Testis (tissue), 3 donors: Measurements from ENCODE around the gene CPA1. TPM values are rescaled to one million over a fixed set of nuclear protein-coding genes. Genes with fewer than 3 reads are reported as not detected.

Source experiments
- DNase-seq: peaks from one replicate; pipeline ENCODE4 v3.0.0-alpha.2; 2019
- H3K27ac ChIP-seq, 2 donors: fragments of 200-600 bp; sonication (generic); one replicate each; pipeline ENCODE4 v1.5.1; 2019
- H3K27me3 ChIP-seq: fragments of 200-600 bp; sonication (generic); one replicate; pipeline ENCODE4 v1.5.1; 2019
- H3K36me3 ChIP-seq: fragments of 200-600 bp; sonication (generic); one replicate; pipeline ENCODE4 v1.5.1; 2017; ENCODE audit warnings: low read depth; ENCODE audit errors: missing control alignments
- H3K4me1 ChIP-seq: fragments of 200-600 bp; sonication (generic); one replicate; pipeline ENCODE4 v1.5.1; 2019
- H3K4me3 ChIP-seq, 2 donors: fragments of 200-600 bp; sonication (generic); one replicate each; pipeline ENCODE4 v1.5.1; 2017 to 2019
- H3K9me3 ChIP-seq: fragments of 200-600 bp; sonication (generic); one replicate; pipeline ENCODE4 v1.5.1; 2017
- CTCF ChIP-seq, 3 experiments: fragments of 450-650 bp in 2 of 3; fragments of 200-600 bp in 1 of 3; sonication (generic) in 1 of 3; IDR thresholded peaks; one replicate each; pipeline ENCODE4 v1.5.1; 2016 to 2019; ENCODE audit warnings: antibody characterized with exemption in 3 of 3, mild to moderate bottlenecking in 2 of 3, moderate library complexity in 1 of 3
- POLR2A ChIP-seq: fragments of 450-650 bp; IDR thresholded peaks from one replicate; pipeline ENCODE4 v1.6.1; 2017; ENCODE audit warnings: antibody characterized with exemption, mild to moderate bottlenecking, moderate library complexity
- WGBS, 2 donors: methylation state at CpG; one replicate each; pipeline ENCODE4 v1.1.5; 2018; 5-methylcytosine and 5-hydroxymethylcytosine counted together
- intact Hi-C: fragments of 100-400 bp; cut with DNase I; formaldehyde crosslinking; loops from one replicate; pipeline ENCODE4 v1.15.1; 2023; ENCODE audit warnings: low total_unique reads
- polyA plus RNA-seq: library from polyadenylated mRNA; stranded (reverse); fragments of 350-450 nt; fragmentation: Illumina TruSeq; extraction: RNeasy Lipid Tissue Mini Kit (QIAGEN cat#74804); gene quantifications from one replicate; pipeline ENCODE4 v1.2.3, GENCODE V29; 2014; ENCODE audit warnings: low read depth, low replicate concordance; ENCODE audit not compliant: insufficient read depth
- total RNA-seq, 2 donors: library from RNA; depleted of rRNA; stranded (reverse); fragments of >200 nt; gene quantifications; one replicate each; pipeline ENCODE4 v1.2.3, GENCODE V29; 2016

The CPA1 gene
- total and polyA plus RNA-seq, 3 donors from 2014 or later, result 2.5 to 3.9 (median 3.0) TPM

- no peaks in the 10 kb centered on the region for H3K4me1 ChIP-seq
- no peaks in the 10 kb centered on the region for H3K9me3 ChIP-seq
- H3K36me3 ChIP-seq, result no peaks in the 10 kb centered on the region
- TF ChIP-seq POLR2A (no peak), CTCF (IDR thresholded peaks at IDR 0.05) (no peak)
- 81 to 88% methylated on average over 4 of the region's 4 CpGs for WGBS, 2 donors
- no peak overlapping the region for H3K4me3 ChIP-seq
- no peak overlapping the region for H3K27ac ChIP-seq
- intact Hi-C loops, result no loop called here
- no peak for DNase-seq
- no peaks in the 10 kb centered on the region for H3K27me3 ChIP-seq
These were observed 29.4 kb downstream of the CPA1 start for GRCh38 chr7:130409712-130410072.

GRCh38 chr7:130410868-130411541 is 30.7 kb downstream of the CPA1 start:
- Histone ChIP-seq H3K27me3 (no peaks in the 10 kb centered on the region), H3K4me1 (peaks cover under 1% of the 10 kb centered on the region), H3K9me3 (no peaks in the 10 kb centered on the region), H3K4me3 (no peak overlapping the region), H3K36me3 (no peaks in the 10 kb centered on the region), H3K27ac (no peak overlapping the region)
- 60 to 61% methylated on average over 4 of the region's 4 CpGs for WGBS, 2 donors
- intact Hi-C loops, result no loop called here
- no peak for TF ChIP-seq POLR2A
- TF ChIP-seq CTCF (IDR thresholded peaks at IDR 0.05), result no peak
- DNase-seq, result no peak

DNA sequence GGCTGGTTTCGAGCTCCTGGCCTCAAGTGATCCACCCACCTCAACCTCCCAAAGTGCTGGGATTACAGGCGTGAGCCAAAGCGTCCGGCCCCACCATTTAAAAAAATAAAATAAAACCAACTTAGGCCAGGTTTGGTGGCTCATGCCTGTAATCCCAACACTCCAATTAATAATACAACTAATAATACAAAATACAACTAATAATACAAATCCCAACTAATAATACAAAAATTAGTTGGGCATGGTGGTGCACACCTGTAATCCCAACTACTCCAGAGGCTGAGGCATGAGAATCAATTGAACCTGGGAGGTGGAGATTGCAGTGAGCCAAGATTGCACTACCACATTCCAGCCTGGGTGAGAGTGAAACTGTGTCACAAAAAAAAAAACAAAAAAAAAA is 32.9 kb downstream of the CPA1 start:
- Histone ChIP-seq H3K4me1 (peaks cover 23% of the 10 kb centered on the region), H3K27ac (no peak overlapping the region), H3K36me3 (no peaks in the 10 kb centered on the region), H3K27me3 (no peaks in the 10 kb centered on the region), H3K9me3 (no peaks in the 10 kb centered on the region), H3K4me3 (no peak overlapping the region)
- TF ChIP-seq POLR2A (no peak), CTCF (IDR thresholded peaks at IDR 0.05) (no peak)
- DNase-seq, result no peak
- intact Hi-C loops, result no loop called here
- WGBS, 2 donors, result 99 to 100% methylated on average over 4 of the region's 4 CpGs

DNA sequence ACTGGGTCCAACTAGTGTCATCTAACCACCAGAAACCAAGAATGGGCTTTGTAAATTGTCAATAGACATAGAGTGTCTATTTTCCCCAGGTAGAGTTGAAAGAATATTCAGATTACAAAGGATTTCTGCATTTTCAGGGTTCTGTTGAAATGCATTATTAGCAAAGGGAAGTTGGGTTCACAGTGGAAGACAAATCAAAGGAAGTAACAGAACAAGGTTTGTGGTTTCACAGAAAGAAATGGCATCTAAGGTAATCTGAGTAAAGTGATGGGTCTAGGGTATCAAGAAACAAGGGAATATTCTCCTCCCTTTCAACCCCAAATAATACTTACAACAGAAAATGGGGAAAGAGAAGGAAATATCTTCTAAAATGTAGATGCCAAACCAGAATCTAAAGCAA is 34.7 kb downstream of the CPA1 start:
- no peaks in the 10 kb centered on the region for H3K36me3 ChIP-seq
- intact Hi-C loops, result no loop called here

More for the DNA sequence above, 34.7 kb downstream of the CPA1 start:
- Histone ChIP-seq H3K4me3 (no peak overlapping the region), H3K9me3 (no peaks in the 10 kb centered on the region), H3K4me1 (peaks cover 23% of the 10 kb centered on the region), H3K27me3 (no peaks in the 10 kb centered on the region), H3K27ac (no peak overlapping the region)
- no peak for DNase-seq
- no peak for TF ChIP-seq CTCF (IDR thresholded peaks at IDR 0.05)
- TF ChIP-seq POLR2A, result no peak
